ENCODE results near the gene THADA.

GRCh38 chr2:43377327-43377726, 218.5 kb downstream of the THADA start:
- no peak for TF ChIP-seq EZH2 (IDR thresholded peaks at IDR 0.05; ENCODE audit: borderline replicate concordance, low read depth, low read length, severe bottlenecking)
- no peak for TF ChIP-seq CTCF (IDR thresholded peaks at IDR 0.05; ENCODE audit: borderline replicate concordance, extremely low read depth, low read length, poor library complexity, severe bottlenecking)
